ENCODE measurements around the gene PTPRN2.

GRCh38 chr7:158047391-158048059, 540.1 kb downstream of the PTPRN2 start:
- TF ChIP-seq ZFX (IDR thresholded peaks at IDR 0.05; ENCODE audit: borderline replicate concordance) (no peak), CTCF (IDR thresholded peaks at IDR 0.05) (no peak)
